Measurements from ENCODE around the gene FBXL3. TPM values are rescaled to one million over a fixed set of nuclear protein-coding genes. Genes with fewer than 3 reads are reported as not detected.
A peak's percentile ranks its signal among the peaks of the same experiment; 100 is the strongest.

Gene FBXL3, protein sequence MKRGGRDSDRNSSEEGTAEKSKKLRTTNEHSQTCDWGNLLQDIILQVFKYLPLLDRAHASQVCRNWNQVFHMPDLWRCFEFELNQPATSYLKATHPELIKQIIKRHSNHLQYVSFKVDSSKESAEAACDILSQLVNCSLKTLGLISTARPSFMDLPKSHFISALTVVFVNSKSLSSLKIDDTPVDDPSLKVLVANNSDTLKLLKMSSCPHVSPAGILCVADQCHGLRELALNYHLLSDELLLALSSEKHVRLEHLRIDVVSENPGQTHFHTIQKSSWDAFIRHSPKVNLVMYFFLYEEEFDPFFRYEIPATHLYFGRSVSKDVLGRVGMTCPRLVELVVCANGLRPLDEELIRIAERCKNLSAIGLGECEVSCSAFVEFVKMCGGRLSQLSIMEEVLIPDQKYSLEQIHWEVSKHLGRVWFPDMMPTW
- 25.0 TPM for total RNA-seq
- long read RNA-seq, transcript FBXL3-201 (5 exons, 3,503 nt) = major isoform, 40 of 55 reads
- long read RNA-seq, partial matches to known transcripts = 0 of 55 reads
- long read RNA-seq, other reads (novel, unspliced or antisense) = 13 of 55 reads

DNA sequence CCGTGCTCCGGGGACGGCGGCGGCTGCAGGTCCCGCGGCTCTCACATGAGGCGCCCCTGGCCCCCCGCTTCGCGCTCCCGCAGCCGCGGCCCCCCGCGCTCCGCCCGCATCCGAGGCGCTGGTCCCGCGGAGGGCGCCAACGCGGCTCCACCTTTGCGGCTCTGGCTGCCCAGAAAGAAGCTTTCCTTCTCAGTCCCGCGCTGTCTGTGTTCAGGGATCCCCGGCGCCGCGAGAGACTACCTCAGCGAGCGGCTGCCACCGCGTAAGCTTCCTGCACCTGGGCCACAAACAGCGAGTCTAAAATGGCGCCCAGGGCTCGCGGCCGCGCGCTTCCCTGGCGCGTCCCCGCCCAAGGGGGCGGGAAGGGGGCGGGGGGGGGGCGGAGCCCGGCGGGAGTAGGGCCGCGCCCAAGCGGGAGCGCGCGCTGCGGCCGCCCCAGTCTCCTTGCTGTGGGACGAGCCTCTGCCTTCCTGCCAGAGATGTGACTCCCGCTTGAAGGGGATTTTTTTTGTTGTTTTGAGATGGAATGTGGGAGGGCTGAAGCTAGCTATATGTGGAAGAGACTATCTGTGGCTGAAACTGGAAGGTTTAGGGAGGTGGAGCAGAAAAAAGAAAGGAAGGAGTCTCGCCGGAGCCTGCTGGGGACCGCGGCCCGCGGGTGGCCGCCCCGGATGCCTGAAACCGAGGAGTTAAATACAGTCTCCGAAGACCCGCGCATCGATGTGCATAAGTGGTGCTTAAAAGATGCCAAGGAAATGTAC, at the start of gene FBXL3:
FBXL3 (minus strand) TSS at position 299 of the 761 bp plus-strand sequence. CDS start 5,299 bp downstream, outside the sequence.
- Histone ChIP-seq H3K27me3 (ENCODE audit: low read depth) (no peaks in the 10 kb centered on the region), H3K9me3 (replicated peaks) (no peaks in the 10 kb centered on the region), H3K27ac (replicated peaks) (peak within 1 kb of the TSS; percentile 100), H3K4me1 (peaks cover 61% of the 10 kb centered on the region), H3K36me3 (no peaks in the 10 kb centered on the region), H3K4me3 (peak within 1 kb of the TSS; percentile 97)
- peak; percentile 88 for DNase-seq
- TF ChIP-seq, protein P1, sequence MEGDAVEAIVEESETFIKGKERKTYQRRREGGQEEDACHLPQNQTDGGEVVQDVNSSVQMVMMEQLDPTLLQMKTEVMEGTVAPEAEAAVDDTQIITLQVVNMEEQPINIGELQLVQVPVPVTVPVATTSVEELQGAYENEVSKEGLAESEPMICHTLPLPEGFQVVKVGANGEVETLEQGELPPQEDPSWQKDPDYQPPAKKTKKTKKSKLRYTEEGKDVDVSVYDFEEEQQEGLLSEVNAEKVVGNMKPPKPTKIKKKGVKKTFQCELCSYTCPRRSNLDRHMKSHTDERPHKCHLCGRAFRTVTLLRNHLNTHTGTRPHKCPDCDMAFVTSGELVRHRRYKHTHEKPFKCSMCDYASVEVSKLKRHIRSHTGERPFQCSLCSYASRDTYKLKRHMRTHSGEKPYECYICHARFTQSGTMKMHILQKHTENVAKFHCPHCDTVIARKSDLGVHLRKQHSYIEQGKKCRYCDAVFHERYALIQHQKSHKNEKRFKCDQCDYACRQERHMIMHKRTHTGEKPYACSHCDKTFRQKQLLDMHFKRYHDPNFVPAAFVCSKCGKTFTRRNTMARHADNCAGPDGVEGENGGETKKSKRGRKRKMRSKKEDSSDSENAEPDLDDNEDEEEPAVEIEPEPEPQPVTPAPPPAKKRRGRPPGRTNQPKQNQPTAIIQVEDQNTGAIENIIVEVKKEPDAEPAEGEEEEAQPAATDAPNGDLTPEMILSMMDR (IDR thresholded peaks at IDR 0.05; ENCODE audit: borderline replicate concordance) = no peak
- intact Hi-C loops (cut with micrococcal nuclease) = no loop called here

DNA sequence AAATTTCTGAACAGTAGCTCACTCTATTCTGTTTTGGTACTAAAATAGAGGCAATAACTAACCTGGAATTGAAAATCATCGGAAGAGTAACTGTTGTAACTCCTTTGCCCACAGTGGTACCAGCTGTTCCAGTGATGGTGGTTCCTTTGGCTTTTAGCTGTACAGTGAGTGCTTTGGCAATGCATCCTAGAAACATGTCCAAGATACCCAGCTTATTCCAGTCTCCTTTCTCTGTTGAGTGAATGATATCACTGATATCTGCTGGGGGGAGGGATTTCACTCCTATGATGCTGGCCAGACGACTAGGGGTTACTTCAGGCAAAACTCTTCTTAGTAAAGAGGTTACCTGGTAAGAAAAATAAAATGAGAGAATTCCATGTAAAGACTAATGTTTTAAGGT, 40.6 kb upstream of the FBXL3 start:
- no peak for DNase-seq

DNA sequence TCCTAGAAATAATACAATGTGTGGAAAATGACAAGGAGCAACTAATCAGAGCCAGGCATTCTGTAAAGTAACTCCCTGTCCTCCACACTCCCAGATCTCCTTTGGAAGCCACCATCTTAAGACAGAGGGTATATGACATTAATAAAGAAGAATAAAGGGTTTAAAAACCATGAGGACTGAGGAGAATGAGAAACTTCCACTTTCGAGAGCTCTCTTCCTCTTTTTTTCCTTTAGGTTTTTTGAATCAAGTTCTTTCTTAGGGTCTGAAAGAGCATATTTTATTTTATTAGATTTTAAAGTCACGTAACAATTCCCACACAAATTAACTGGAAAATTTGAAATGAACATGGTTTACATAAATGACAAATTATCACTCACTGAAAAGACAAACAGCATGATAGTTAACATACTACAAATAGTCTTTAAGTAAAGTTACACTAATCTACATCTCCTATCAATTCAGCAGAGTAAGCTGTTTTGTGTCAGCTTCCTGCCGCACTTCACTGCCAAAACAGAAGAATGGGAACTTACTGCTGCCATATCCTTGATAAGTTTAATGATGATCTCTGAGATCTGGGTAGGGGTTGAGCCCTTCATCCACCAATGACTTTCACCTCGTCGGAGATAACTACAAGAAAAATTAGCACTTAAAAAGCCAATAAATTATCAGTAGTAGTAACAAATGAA, 38.6 kb upstream of the FBXL3 start:
- intact Hi-C loops (cut with micrococcal nuclease) = no loop called here
- H3K9me3 ChIP-seq (replicated peaks) = no peaks in the 10 kb centered on the region
- peaks cover 10% of the 10 kb centered on the region for H3K4me1 ChIP-seq
- H3K36me3 ChIP-seq = peaks cover 95% of the 10 kb centered on the region
- no peak overlapping the region for H3K4me3 ChIP-seq
- TF ChIP-seq, protein P1 (IDR thresholded peaks at IDR 0.05; ENCODE audit: borderline replicate concordance) = no peak
- H3K27me3 ChIP-seq (ENCODE audit: low read depth) = no peaks in the 10 kb centered on the region
- DNase-seq = no peak
- H3K27ac ChIP-seq (replicated peaks) = no peak overlapping the region

More for the DNA sequence above, 40.6 kb upstream of the FBXL3 start:
- Histone ChIP-seq H3K9me3 (replicated peaks) (no peaks in the 10 kb centered on the region), H3K36me3 (peaks cover 83% of the 10 kb centered on the region), H3K4me1 (peaks cover 10% of the 10 kb centered on the region), H3K27me3 (ENCODE audit: low read depth) (no peaks in the 10 kb centered on the region), H3K27ac (replicated peaks) (peak overlapping the region; percentile 27), H3K4me3 (no peak overlapping the region)
- TF ChIP-seq, protein P1 (IDR thresholded peaks at IDR 0.05; ENCODE audit: borderline replicate concordance) = no peak
- intact Hi-C loops (cut with micrococcal nuclease) = no loop called here

DNA sequence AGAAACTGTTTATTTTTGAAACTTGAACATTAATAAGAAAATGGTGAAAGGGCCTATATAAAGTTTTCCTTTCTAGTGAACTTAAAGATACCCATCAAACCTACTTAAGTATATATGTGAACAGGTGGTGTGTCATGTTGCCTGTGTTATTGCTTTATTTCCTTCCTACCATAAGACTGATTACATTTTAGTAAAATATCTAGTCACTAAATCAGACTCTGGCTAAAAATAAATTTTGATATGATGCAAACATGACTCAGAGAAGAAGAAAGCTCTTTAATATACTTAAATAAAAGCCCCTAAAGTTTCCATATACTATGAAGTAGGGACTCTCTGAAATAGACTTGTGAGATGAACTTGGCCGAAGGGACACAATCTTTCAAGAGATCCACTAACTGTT, 35.1 kb upstream of the FBXL3 start:
- no peaks in the 10 kb centered on the region for H3K27me3 ChIP-seq (ENCODE audit: low read depth)
- H3K4me1 ChIP-seq = peaks cover under 1% of the 10 kb centered on the region
- intact Hi-C loops (cut with micrococcal nuclease) = no loop called here
- no peak overlapping the region for H3K27ac ChIP-seq (replicated peaks)
- H3K9me3 ChIP-seq (replicated peaks) = no peaks in the 10 kb centered on the region
- no peak overlapping the region for H3K4me3 ChIP-seq
- TF ChIP-seq, protein P1 (IDR thresholded peaks at IDR 0.05; ENCODE audit: borderline replicate concordance) = no peak
- no peak for DNase-seq
- peaks cover 87% of the 10 kb centered on the region for H3K36me3 ChIP-seq

DNA sequence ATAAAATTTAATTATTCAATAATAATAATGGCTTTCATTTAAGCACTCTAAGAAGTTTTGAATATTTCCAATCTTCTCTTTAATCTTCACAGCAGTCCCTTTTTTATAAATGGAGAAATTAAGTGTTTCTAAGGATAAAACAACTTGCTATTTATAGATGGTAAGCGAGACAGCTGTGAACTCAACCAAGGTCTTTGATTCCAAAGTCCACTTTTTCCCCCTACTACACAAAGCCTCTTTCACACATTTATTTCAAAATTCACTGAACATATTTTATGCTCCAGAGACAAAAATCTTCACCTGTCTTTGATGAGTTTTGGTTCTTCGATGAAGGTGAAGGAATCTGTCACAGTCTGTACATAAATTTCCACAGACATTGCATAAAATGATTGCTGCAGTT, 34.4 kb upstream of the FBXL3 start:
- intact Hi-C loops (cut with micrococcal nuclease) = no loop called here
- Histone ChIP-seq H3K27me3 (ENCODE audit: low read depth) (no peaks in the 10 kb centered on the region), H3K4me1 (no peaks in the 10 kb centered on the region), H3K4me3 (no peak overlapping the region), H3K36me3 (peaks cover 90% of the 10 kb centered on the region), H3K27ac (replicated peaks) (no peak overlapping the region), H3K9me3 (replicated peaks) (no peaks in the 10 kb centered on the region)
- no peak for DNase-seq
- TF ChIP-seq, protein P1 (IDR thresholded peaks at IDR 0.05; ENCODE audit: borderline replicate concordance) = no peak
